OCI-M1 (cell line): ENCODE results near the gene C1QC.
"Not testable (repeated sequence)": the region's sequence is repeated elsewhere in the genome, so short reads cannot be mapped to it uniquely, and the experiment has no call there.

Experiments
- DNase-seq: peaks from one replicate; lab custom pipeline; 2025; lab: John Stamatoyannopoulos, UW

C1QC gene

GRCh38 chr1:22651941-22652856 is 8.8 kb downstream of the C1QC start:
- DNase-seq: no peak

- no peak for DNase-seq
Measured at GRCh38 chr1:22652881-22653316, 9.5 kb downstream of the C1QC start, which contains the start of gene C1QB. Gene C1QB (plus strand): TSS chr1:22653236. CDS start chr1:22659463, 6,227 bp downstream.

- no peak for DNase-seq
Measured at GRCh38 chr1:22654692-22655091, 11.3 kb downstream of the C1QC start.

- no peak for DNase-seq
Measured at GRCh38 chr1:22658385-22659163, 15.1 kb downstream of the C1QC start.

- DNase-seq: no peak
Measured at GRCh38 chr1:22660716-22661241, 17.3 kb downstream of the C1QC start.

GRCh38 chr1:22661880-22662279 is 18.4 kb downstream of the C1QC start:
- DNase-seq: no peak

- DNase-seq: peak; percentile 12
Measured at GRCh38 chr1:22662318-22662717, 18.9 kb downstream of the C1QC start.

- DNase-seq: no peak
Measured at GRCh38 chr1:22662986-22663408, 19.6 kb downstream of the C1QC start.

- DNase-seq: no peak
Measured at GRCh38 chr1:22665752-22666151, 22.3 kb downstream of the C1QC start.

- no peak for DNase-seq
Measured at GRCh38 chr1:22666412-22666811, 23.0 kb downstream of the C1QC start.

GRCh38 chr1:22668840-22669239 is 25.4 kb downstream of the C1QC start:
- not testable (repeated sequence) for DNase-seq

GRCh38 chr1:22670352-22670975 is 27.0 kb downstream of the C1QC start:
- no peak for DNase-seq

GRCh38 chr1:22671999-22672398 is 28.6 kb downstream of the C1QC start:
- no peak for DNase-seq

- DNase-seq: peak; percentile 61
Measured at GRCh38 chr1:22673486-22674409, 30.3 kb downstream of the C1QC start.

- DNase-seq: no peak
Measured at GRCh38 chr1:22674410-22674749, 30.9 kb downstream of the C1QC start.

GRCh38 chr1:22676151-22676550 is 32.7 kb downstream of the C1QC start:
- not testable (repeated sequence) for DNase-seq

GRCh38 chr1:22676916-22677583 is 33.6 kb downstream of the C1QC start:
- no peak for DNase-seq

- DNase-seq: no peak
Measured at GRCh38 chr1:22677931-22678896, 34.8 kb downstream of the C1QC start.

GRCh38 chr1:22680726-22681125 is 37.3 kb downstream of the C1QC start:
- DNase-seq: no peak
